HL-60 (cell line): ENCODE results near the gene KATNB1.

Experiments
- CTCF ChIP-seq: IDR thresholded peaks from one replicate; pipeline ENCODE4 v1.5.1; 2011; ENCODE audit warnings: low read length, control low read depth, inconsistent platforms; ENCODE audit not compliant: insufficient read depth
- GABPA ChIP-seq: IDR thresholded peaks from 2 replicates; pipeline ENCODE4 v1.6.1; 2012; ENCODE audit warnings: low read depth
- POLR2AphosphoS5 ChIP-seq: IDR thresholded peaks from 2 replicates; pipeline ENCODE4 v1.6.1; 2012; ENCODE audit warnings: low read depth
- SPI1 ChIP-seq: IDR thresholded peaks from 2 replicates; pipeline ENCODE4 v1.6.1; 2012; ENCODE audit warnings: low read depth, mild to moderate bottlenecking, borderline replicate concordance

GRCh38 chr16:57688987-57689761, 46.4 kb upstream of the KATNB1 start:
- TF ChIP-seq CTCF (no peak), POLR2AphosphoS5 (no peak), GABPA (no peak; the same call in 1 of the 2 replicates), SPI1 (no peak)
